GM12878 (cell line): Measurements from ENCODE around the gene PXMP2. TPM values are rescaled to one million over a fixed set of nuclear protein-coding genes. Genes with fewer than 3 reads are reported as not detected.

Experiments
- ATAC-seq: fragments of 200-7000 bp; cut with Tn5 transposase; 3 replicates; pipeline ENCODE4 v1.9.1; 2020; ENCODE audit warnings: mild to moderate bottlenecking, moderate library complexity
- BruUV-seq: library from RNA; stranded (reverse); fragments of 400-500 nt; replicated peaks from 2 replicates; lab custom pipeline; 2021; lab: Mats Ljungman, UMichigan
- CTCF ChIA-PET: fragments of 300-600 bp; sonication (Branson Sonifier 250); formaldehyde crosslinking; extraction: SDS; loops from one replicate; lab custom pipeline; 2021; ENCODE audit warnings: inconsistent platforms; lab: Yijun Ruan, JAX
- POLR2A ChIA-PET: fragments of 350-600 bp; formaldehyde crosslinking; extraction: SDS; loops from one replicate; lab custom pipeline; 2021; ENCODE audit warnings: inconsistent platforms; lab: Charles Lee
- RAD21 ChIA-PET: fragments of 300-600 bp; sonication (Branson Sonifier 250); formaldehyde crosslinking; loops from one replicate; lab custom pipeline; 2023; ENCODE audit warnings: antibody characterized with exemption; ENCODE audit not compliant: unreplicated experiment; lab: Charles Lee
- SMC1A ChIA-PET: fragments of 300-600 bp; sonication (Branson Sonifier 250); formaldehyde crosslinking; loops from one replicate; lab custom pipeline; 2023; ENCODE audit not compliant: unreplicated experiment, uncharacterized antibody; lab: Charles Lee
- DNase-seq: peaks from one replicate; pipeline ENCODE4 v3.0.0-alpha.2; 2011; ENCODE audit warnings: low read depth, low spot score
- FAIRE-seq: peaks from 3 replicates; lab custom pipeline; 2011; peaks lifted over from hg19 to GRCh38; lab: Jason Lieb, UNC
- H2AFZ ChIP-seq: 2 replicates; pipeline ENCODE4 v1.6.0; 2011; ENCODE audit warnings: low read depth, low read length, control low read depth; ENCODE audit not compliant: control insufficient read depth
- H3K27ac ChIP-seq: 2 replicates; pipeline ENCODE4 v1.5.1; 2011; ENCODE audit warnings: control low read depth; ENCODE audit not compliant: control insufficient read depth, insufficient read depth
- H3K27me3 ChIP-seq, 2 experiments: replicated peaks in 1 of 2; 2 replicates each; pipeline versions ENCODE4 v1.6.0 to v1.6.1; 2011; ENCODE audit warnings: low read length in 1 of 2; ENCODE audit not compliant: control insufficient read depth in 2 of 2, insufficient read depth in 2 of 2
- H3K36me3 ChIP-seq, 2 experiments: 2 replicates each; pipeline ENCODE4 v1.5.1; 2011; ENCODE audit warnings: low read length in 1 of 2; ENCODE audit not compliant: control insufficient read depth in 2 of 2, insufficient read depth in 2 of 2
- H3K4me1 ChIP-seq: 2 replicates; pipeline ENCODE4 v1.6.1; 2011; ENCODE audit warnings: mild to moderate bottlenecking, low read length, moderate library complexity, mixed read lengths; ENCODE audit not compliant: control insufficient read depth, insufficient read depth
- H3K4me2 ChIP-seq: 2 replicates; pipeline ENCODE4 v1.6.0; 2011; ENCODE audit warnings: control low read depth; ENCODE audit not compliant: control insufficient read depth, insufficient read depth
- H3K4me3 ChIP-seq: fragments of 200-600 bp; sonication (generic); 2 replicates; pipeline ENCODE4 v1.5.1; 2016
- H3K79me2 ChIP-seq: 2 replicates; pipeline ENCODE4 v1.6.0; 2011; ENCODE audit warnings: low read length; ENCODE audit not compliant: control insufficient read depth, insufficient read depth
- H3K9ac ChIP-seq: 2 replicates; pipeline ENCODE4 v1.8.0; 2011; ENCODE audit warnings: low read length, control low read depth, mixed read lengths; ENCODE audit not compliant: control insufficient read depth, insufficient read depth
- H3K9me3 ChIP-seq: replicated peaks from 3 replicates; pipeline ENCODE4 v1.5.1; 2011; ENCODE audit warnings: mild to moderate bottlenecking, low read length; ENCODE audit not compliant: control insufficient read depth, insufficient read depth
- H4K20me1 ChIP-seq: 2 replicates; pipeline ENCODE4 v1.6.0; 2011; ENCODE audit not compliant: control insufficient read depth, insufficient read depth
- EP300 ChIP-seq, 2 experiments: fragments of 150-350 bp in 1 of 2; IDR thresholded peaks; 2 replicates each; pipeline ENCODE4 v1.6.1; 2011 to 2012; ENCODE audit warnings: low read depth in 2 of 2, low read length in 2 of 2, borderline replicate concordance in 1 of 2, improper control_type of control experiment in 1 of 2, inconsistent platforms in 1 of 2; ENCODE audit not compliant: control insufficient read depth in 1 of 2
- MTA3 ChIP-seq: IDR thresholded peaks from 2 replicates; pipeline ENCODE4 v1.6.1; 2012; ENCODE audit warnings: low read length, inconsistent platforms, borderline replicate concordance
- MYC ChIP-seq: IDR thresholded peaks from 2 replicates; pipeline ENCODE4 v1.6.1; 2011; ENCODE audit warnings: mild to moderate bottlenecking, low read length, moderate library complexity, inconsistent platforms; ENCODE audit not compliant: insufficient read depth, insufficient replicate concordance, insufficient read length, severe bottlenecking
- NR2C2 ChIP-seq: IDR thresholded peaks from 2 replicates; pipeline ENCODE4 v1.6.1; 2011; ENCODE audit warnings: borderline replicate concordance, low read depth; ENCODE audit not compliant: control insufficient read depth, insufficient read length
- POLR2AphosphoS5 ChIP-seq: IDR thresholded peaks from 2 replicates; pipeline ENCODE4 v1.6.1; 2011; ENCODE audit warnings: mild to moderate bottlenecking, low read length, inconsistent platforms
- RCOR1 ChIP-seq: conservative IDR thresholded peaks from 2 replicates; pipeline ENCODE4 v1.6.1; 2012; ENCODE audit warnings: low read depth, low read length, improper control_type of control experiment
- RUNX3 ChIP-seq: IDR thresholded peaks from 2 replicates; pipeline ENCODE4 v1.6.1; 2012; ENCODE audit warnings: low read length, inconsistent platforms
- SIX5 ChIP-seq: IDR thresholded peaks from 2 replicates; pipeline ENCODE4 v1.6.1; 2011; ENCODE audit warnings: mild to moderate bottlenecking, low read depth, low read length, moderate library complexity; ENCODE audit not compliant: severe bottlenecking
- TARDBP ChIP-seq: IDR thresholded peaks from 2 replicates; pipeline ENCODE4 v1.6.1; 2016; ENCODE audit warnings: borderline replicate concordance
- WGBS: methylation state at CpG from one replicate; pipeline ENCODE4 v1.1.6; 2016; ENCODE audit warnings: low lambda C conversion rate; ENCODE audit not compliant: insufficient replicate concordance, insufficient coverage; ENCODE audit errors: missing lambda C conversion rate; 5-methylcytosine and 5-hydroxymethylcytosine counted together
- in situ Hi-C: fragments of 300-500 bp; cut with MboI; formaldehyde crosslinking; loops from 9 replicates; pipeline ENCODE4 v1.14.3; 2018; ENCODE audit warnings: mixed read lengths
- intact Hi-C: fragments of 100-400 bp; cut with micrococcal nuclease; formaldehyde crosslinking; loops from one replicate; pipeline ENCODE4 v1.14.2; 2022; ENCODE audit not compliant: unreplicated experiment
- polyA plus RNA-seq, 11 experiments: library from polyadenylated mRNA; depleted of rRNA in 4 of 11; unstranded in 6 of 11; stranded (reverse) in 5 of 11; fragments of >200 nt; fragmentation: Nextera tagmentation in 4 of 11; fragmentation: Illumina TruSeq in 1 of 11; extraction: Ambion mirVana in 4 of 11; extraction: Trizol in 1 of 11; gene quantifications; 1 replicate in 1 of 11; 2 replicates in 10 of 11; pipeline versions ENCODE4 v1.2.1 to v1.2.3, GENCODE V29; 2011 to 2016; ENCODE audit warnings: inconsistent platforms in 2 of 11, missing spikeins in 2 of 11, low read depth in 1 of 11
- total RNA-seq, 4 experiments: library from RNA; depleted of rRNA in 3 of 4; stranded (reverse); fragments of >200 nt in 3 of 4; fragmentation: Illumina TruSeq in 1 of 4; extraction: Trizol in 1 of 4; gene quantifications; 2 replicates each; pipeline versions ENCODE4 v1.2.1 to v1.2.3, GENCODE V29; 2013 to 2021
- TF ChIP-seq, protein P1 (sequence below): fragments of 450-650 bp; IDR thresholded peaks from 2 replicates; pipeline ENCODE4 v1.6.1; 2016; ENCODE audit warnings: mild to moderate bottlenecking, moderate library complexity, borderline replicate concordance

Gene PXMP2
- total and polyA plus RNA-seq, 10 of the 15 experiments (the other 5 are each of a cell fraction or from before 2014, with no cell fraction given), result 4.0 to 97.8 (median 42.0) TPM

GRCh38 chr12:132710043-132710404 is 22.6 kb downstream of the PXMP2 start:
- H3K79me2 ChIP-seq, result peaks cover 51% of the 10 kb centered on the region
- POLR2A ChIA-PET, result interaction anchor here (0.6 to 1.4 kb wide), 2 partner anchors 63 to 820 kb away, joined by 3 read pairs; no protein-coding TSS in a partner anchor
- TF ChIP-seq POLR2AphosphoS5 (0 out of 2 replicates have a peak, but pooled peaks have one; percentile 3), MTA3 (peak; percentile 49; the same call in 1 of the 2 replicates), TARDBP (0 out of 2 replicates have a peak, but pooled peaks have one; percentile 33), RUNX3 (no peak)
- TF ChIP-seq, all 136 proteins: peak for 3
- no peaks in the 10 kb centered on the region for H3K9me3 ChIP-seq
- peak overlapping the region; percentile 97 for H3K27ac ChIP-seq
- SMC1A ChIA-PET, result interaction anchor here (0.6 to 2.0 kb wide), 2 partner anchors 15 to 110 kb away, joined by 3 to 4 read pairs; no protein-coding TSS in a partner anchor
- H3K4me2 ChIP-seq, result peak overlapping the region; percentile 64
- H3K4me1 ChIP-seq, result no peaks in the 10 kb centered on the region; the same call in 1 of the 2 replicates
- H3K36me3 ChIP-seq, result peaks cover 4 to 8% of the 10 kb centered on the region in 2 experiments
- WGBS, result 1% methylated on average over 26 of the region's 26 CpGs
- FAIRE-seq, result no peak
- TSS peak; percentile 97 for BruUV-seq
- peak overlapping the region; percentile 95 for H3K4me3 ChIP-seq
- no peaks in the 10 kb centered on the region; the same call in 1 of the 2 replicates for H4K20me1 ChIP-seq
- intact Hi-C loops (loop anchor here (1.0 kb wide), 1 partner anchor 23 kb away; the partner anchor contains the start of genes POLE and PXMP2), in situ Hi-C loops (no loop called here)
- H2AFZ ChIP-seq, result peak overlapping the region; percentile 77
- DNase-seq, result no peak
- peak; percentile 60 for ATAC-seq
- CTCF ChIA-PET, result interaction anchor here (0.6 kb wide), 1 partner anchor 1259 kb away, joined by 4 read pairs; no protein-coding TSS in a partner anchor
- H3K9ac ChIP-seq, result peak overlapping the region; percentile 97
- H3K27me3 ChIP-seq, result no peaks in the 10 kb centered on the region
- RAD21 ChIA-PET, result no interaction called here

GRCh38 chr12:132710405-132711079 is 23.2 kb downstream of the PXMP2 start, which contains the start of gene PGAM5:
PGAM5 (plus strand) TSS chr12:132710842; CDS start chr12:132710877, 35 bp downstream.
- no peaks in the 10 kb centered on the region for H3K27me3 ChIP-seq
- no peaks in the 10 kb centered on the region; the same call in 1 of the 2 replicates for H3K4me1 ChIP-seq
- peak; percentile 74 for DNase-seq
- CTCF ChIA-PET, result interaction anchor here (0.6 kb wide), 1 partner anchor 1259 kb away, joined by 4 read pairs; no protein-coding TSS in a partner anchor
- peak within 1 kb of the TSS; percentile 97 for H3K9ac ChIP-seq
- peak; percentile 88 for FAIRE-seq
- peak within 1 kb of the TSS; percentile 77 for H2AFZ ChIP-seq
- BruUV-seq, result no TSS peak
- RAD21 ChIA-PET, result no interaction called here
- H3K4me2 ChIP-seq, result peak within 1 kb of the TSS; percentile 64
- peak within 1 kb of the TSS; percentile 97 for H3K27ac ChIP-seq
- peaks cover 51% of the 10 kb centered on the region for H3K79me2 ChIP-seq
- no peaks in the 10 kb centered on the region for H3K9me3 ChIP-seq
- in situ Hi-C loops (no loop called here), intact Hi-C loops (loop anchor here (1.0 kb wide), 1 partner anchor 23 kb away; the partner anchor contains the start of genes POLE and PXMP2)
- SMC1A ChIA-PET, result interaction anchor here (0.6 to 2.0 kb wide), 2 partner anchors 16 to 109 kb away, joined by 3 to 4 read pairs; no protein-coding TSS in a partner anchor
- WGBS, result under 1% methylated on average over 87 of the region's 94 CpGs
- H3K36me3 ChIP-seq, result peaks cover 5 to 9% of the 10 kb centered on the region in 2 experiments
- POLR2A ChIA-PET, result interaction anchor here (0.6 to 1.4 kb wide), 3 partner anchors 25 to 820 kb away, joined by 3 to 6 read pairs (median 3); no protein-coding TSS in a partner anchor
- peak within 1 kb of the TSS; percentile 95 for H3K4me3 ChIP-seq
- H4K20me1 ChIP-seq, result no peaks in the 10 kb centered on the region; the same call in 1 of the 2 replicates
- peak; percentile 95 for ATAC-seq
- TF ChIP-seq RUNX3 (peak; percentile 71), RCOR1 (no peak), EP300 (IDR thresholded peaks at IDR 0.05; ENCODE audit: borderline replicate concordance in 1 of 2, control insufficient read depth in 1 of 2, low read depth in 2 of 2, low read length in 2 of 2) (peak; percentile 39 to 68; a peak in 2 of 4 replicates), SIX5 (peak; percentile 45), MYC (peak; percentile 77), NR2C2 (no peak)
- TF ChIP-seq, protein P1, sequence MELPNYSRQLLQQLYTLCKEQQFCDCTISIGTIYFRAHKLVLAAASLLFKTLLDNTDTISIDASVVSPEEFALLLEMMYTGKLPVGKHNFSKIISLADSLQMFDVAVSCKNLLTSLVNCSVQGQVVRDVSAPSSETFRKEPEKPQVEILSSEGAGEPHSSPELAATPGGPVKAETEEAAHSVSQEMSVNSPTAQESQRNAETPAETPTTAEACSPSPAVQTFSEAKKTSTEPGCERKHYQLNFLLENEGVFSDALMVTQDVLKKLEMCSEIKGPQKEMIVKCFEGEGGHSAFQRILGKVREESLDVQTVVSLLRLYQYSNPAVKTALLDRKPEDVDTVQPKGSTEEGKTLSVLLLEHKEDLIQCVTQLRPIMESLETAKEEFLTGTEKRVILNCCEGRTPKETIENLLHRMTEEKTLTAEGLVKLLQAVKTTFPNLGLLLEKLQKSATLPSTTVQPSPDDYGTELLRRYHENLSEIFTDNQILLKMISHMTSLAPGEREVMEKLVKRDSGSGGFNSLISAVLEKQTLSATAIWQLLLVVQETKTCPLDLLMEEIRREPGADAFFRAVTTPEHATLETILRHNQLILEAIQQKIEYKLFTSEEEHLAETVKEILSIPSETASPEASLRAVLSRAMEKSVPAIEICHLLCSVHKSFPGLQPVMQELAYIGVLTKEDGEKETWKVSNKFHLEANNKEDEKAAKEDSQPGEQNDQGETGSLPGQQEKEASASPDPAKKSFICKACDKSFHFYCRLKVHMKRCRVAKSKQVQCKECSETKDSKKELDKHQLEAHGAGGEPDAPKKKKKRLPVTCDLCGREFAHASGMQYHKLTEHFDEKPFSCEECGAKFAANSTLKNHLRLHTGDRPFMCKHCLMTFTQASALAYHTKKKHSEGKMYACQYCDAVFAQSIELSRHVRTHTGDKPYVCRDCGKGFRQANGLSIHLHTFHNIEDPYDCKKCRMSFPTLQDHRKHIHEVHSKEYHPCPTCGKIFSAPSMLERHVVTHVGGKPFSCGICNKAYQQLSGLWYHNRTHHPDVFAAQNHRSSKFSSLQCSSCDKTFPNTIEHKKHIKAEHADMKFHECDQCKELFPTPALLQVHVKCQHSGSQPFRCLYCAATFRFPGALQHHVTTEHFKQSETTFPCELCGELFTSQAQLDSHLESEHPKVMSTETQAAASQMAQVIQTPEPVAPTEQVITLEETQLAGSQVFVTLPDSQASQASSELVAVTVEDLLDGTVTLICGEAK, result peak; percentile 59; the same call in 1 of the 2 replicates
